ENCODE data around the gene ZXDC.

The ZXDC gene

DNA sequence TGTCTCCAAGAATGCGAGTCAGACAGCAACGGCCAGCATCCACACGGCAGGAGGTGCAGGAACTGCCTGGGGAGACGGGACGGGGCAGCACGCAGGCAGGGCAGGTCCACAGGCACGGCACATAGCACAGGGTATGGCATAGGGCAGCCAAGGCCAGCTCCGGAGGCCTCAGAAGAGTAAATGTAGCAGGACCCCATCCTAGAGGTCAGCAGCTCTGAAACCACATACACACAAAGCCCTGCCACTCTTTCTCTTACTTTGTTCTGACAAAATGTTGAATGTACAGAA, 26.9 kb downstream of the ZXDC start:
- DNase-seq = no peak

DNA sequence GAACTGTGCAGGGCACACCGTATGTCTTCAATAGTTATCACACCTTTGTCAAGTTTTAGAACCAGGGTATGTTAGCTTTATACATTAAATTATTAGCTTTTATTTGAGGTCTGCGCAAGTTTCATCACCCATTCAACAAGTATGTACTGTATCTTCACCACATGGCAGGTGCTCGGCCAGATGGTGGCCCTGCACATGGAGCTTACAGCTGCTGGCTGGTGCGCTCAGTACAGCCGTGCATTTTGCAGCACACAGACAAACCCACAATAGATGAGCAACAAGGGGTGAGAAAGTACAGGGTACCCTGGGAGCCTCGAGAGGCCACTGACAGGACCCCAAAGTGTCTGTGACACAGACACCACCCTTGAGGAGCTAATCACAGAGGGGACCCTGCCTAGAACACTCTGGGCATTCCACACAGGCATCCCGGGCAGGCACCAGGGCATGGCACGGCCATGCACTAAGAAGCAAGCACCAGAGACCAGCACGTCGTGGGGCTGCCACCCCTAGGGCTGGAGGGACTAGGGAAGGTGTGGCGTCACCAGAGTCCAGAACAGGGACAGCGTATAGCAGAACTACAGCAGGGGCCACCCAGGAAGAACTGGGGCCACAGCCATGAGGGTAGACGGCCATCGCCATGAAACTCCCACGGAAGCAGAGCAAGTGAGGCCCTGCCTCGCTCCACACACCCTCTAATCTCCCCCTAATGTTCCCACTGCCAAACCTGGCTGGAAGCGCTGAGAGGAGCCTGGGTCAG, 27.4 kb downstream of the ZXDC start:
- DNase-seq = no peak

DNA sequence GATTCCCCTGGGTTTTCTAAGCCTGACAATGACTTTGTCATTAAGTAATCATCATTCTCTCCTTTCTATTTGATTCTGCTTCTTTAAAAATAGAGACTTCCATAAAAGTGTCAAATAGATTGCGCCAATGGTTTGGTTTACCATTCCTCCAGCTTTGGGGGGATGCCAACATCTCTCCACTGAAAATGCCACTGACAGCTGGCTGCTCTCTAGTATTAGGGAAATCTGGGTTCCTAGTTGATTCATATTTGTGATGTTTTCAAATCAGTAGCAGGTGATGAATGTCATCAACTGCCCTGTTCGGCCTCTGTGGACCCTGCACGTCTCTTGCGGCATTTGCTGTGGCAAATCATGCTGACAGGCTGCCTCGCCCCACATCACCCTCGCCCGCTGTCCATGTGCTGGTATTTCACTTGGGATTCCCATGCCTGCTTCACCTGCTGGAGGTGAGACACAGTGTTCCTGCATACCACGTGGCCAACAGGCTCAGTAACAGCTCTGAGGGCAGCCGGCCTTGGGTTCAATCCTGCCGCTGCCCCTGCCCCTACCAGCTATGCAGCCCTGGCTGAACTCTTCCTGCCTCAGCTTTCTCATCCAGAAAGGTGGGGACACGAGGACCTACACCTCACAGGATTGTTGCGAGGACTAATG, 28.1 kb downstream of the ZXDC start:
- no peak for DNase-seq

DNA sequence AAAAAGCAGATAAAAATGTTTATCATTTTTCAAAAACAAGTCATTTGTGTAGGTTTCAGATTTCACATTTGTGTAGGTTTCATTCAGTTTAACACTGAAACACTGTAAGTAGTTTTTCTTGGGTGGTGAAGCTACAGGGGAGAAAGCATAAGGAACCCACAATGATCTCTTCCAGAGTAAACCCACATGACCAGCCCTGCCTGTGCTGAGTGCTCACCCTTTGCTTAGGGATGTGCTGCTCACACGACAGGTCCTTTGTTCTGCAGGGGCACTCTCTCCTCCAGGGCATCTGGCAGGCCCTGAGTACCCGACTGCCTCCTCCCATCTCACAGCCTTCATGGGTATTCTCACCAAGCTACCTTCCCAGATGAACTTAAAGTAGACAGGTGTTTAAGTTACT, 28.9 kb downstream of the ZXDC start:
- DNase-seq = no peak

DNA sequence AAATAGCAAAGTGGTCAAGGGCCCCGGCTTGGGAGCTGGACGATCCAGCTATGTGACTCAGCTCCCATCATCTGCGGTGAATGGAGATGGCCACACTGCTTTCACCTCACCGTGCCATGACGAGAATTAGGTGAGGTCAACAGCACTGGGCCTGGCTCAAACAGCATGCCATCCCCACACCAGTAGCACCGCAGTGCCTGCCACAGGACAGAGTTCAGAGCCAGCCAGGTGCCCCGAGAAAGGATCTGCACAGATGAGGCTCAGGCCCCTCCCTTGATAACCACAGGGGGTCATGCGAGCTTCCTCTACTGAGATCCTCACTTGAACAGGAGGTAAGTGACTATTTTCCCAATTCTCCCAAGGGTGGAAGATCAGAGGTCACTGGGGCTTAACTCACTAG, 29.4 kb downstream of the ZXDC start:
- DNase-seq = no peak

DNA sequence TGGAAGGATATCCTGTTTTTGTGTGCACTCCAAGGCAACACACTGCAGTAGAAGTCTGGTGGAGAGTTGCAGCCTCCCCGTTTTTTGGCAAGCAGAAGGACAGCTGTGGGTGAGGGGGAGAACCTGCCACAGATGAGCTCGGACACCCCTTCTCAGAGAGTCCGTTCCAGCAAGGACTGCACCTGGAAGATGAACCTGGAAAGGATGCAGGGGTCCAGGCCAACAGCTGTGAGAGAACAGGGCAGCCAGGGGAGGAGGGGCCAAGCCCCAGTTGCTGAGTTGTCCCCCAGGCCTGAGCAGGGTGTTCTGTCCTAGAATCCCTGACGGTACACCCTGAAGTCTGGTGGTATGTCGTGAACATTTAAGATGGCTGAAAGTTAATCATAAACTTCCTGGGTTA, 30.2 kb downstream of the ZXDC start:
- DNase-seq = no peak

DNA sequence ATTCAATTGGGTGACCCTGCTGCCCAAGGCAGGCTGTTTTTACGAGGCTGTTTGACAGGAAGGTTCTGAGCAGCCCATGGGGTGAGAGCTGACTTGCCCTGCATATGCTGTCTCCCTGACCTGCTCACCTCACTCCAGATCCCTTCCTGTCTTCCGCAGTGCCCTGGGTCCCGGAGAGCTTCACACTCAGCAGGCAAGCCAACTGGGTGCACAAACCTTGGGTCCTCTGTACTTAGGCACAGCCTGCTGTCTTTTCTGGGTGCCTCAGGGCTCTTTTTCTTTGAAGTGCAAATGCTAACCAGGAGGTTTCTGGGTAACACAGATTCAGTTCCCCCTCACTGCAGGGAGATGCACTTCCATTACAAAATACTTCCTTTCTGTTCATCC, 32.8 kb downstream of the ZXDC start:
- no peak for DNase-seq

DNA sequence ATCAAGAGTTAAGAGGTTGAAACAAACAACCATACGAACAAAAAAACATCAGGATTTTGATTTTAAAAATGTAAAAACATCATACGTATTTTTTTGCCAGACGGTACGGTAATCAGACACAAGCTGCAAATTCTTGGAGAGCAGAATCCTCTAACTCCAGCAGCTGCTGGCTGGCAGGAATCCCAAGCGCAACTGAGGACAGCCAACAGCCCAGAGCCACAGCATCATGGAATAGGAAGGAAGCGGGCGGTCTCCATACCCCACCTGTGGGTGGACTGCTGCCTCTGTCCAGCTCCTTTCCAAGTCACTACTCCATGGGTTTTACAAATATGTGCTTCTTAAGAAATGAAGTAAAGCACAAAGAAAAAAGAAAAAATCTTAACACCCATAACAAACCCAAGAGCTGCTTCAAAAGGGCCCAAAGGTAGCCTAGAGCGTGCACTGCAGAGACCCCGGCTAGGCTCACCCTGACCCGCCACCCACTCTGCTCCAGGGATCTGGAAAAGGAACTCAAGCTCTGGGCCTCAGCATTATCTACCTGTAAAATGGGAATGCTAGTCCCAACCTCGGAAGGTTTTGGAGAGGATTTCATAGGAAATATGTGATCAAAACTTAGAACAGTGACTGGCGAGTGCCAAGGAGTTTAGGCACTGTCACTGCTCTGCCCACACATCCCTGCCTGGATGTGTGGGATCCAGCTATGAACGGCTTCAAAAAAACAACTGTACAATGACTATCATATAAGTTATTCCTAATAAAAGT, 33.4 kb downstream of the ZXDC start:
- no peak for DNase-seq

DNA sequence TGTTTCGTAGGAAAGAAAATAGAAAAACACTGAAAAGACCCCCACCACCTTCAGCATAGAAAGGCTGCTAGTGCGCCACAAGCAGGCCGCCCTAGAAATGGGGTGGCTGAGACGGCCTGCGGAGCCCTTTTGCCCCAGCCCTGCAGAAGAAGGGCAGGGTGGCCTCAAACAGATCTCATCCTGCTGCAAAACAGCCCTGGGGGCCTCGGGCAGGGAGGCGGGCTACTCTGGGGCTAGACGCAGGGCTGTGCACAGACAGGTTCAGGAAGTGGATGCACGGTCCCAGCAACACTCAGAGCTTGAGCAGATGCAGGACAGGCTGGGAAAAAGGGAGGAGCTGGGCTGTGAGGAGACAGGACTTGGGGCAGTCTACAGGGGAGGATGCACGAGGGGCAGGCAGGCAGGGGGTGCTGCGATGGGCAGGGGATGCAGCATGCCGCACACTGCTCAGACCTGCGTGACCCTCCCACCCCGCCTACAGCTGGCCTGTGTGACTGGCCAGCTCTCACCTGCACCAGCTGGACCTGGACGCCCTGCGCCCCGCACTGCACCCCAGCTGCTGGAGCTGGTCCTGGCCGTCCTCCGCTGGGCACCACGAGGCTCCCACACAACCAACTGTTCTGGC, 34.3 kb downstream of the ZXDC start:
- no peak for DNase-seq

DNA sequence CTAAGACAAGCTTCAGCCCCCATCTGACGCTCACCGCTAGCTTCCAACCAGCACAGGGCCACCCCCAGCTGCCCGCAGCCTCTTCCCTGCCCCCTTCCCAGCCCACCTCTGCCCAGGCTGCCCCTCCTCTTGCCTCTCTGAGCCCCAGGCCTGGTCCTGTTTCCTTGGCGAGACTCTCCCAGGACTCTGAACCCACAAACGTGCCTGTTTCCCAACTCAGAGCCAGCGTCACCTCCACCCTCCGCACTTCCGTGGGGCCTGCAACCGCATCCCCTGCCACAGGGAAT, 35.0 kb downstream of the ZXDC start:
- no peak for DNase-seq

DNA sequence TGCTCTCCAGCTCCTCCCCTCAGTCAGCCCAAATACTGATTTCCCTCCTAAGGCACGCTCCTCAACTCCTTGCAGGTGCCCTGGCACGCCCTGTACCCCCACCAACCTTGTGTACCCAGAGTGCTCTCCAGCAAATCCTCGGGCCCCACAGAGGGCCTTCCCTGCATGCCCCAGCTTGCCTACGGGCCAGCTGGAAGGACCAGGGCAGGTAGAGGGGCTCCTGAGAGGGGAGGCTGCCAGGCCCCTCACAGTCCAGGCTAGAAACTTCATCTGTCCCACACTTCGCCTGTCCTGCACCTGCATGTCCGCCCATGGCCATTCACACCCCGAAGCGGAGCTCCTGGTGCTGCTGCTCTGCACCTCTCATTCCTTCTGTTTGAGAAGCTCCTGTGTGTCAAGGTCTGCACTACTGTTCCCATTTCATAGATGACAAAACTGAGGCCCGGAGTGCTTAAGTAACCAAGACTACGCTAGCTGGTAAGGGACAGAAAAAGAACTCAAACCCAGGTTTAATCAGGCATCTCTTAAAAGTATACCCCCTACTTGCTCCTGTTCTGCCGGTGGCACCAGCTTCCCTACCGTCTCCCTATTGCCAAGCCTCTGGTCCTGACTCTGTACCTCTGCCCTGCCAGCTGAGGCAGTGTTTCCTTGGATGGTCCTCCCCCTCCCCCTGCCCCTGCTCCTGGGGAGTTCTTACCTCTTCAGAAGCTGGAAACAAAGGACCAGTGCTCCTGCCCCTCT, 35.6 kb downstream of the ZXDC start:
- DNase-seq = no peak

DNA sequence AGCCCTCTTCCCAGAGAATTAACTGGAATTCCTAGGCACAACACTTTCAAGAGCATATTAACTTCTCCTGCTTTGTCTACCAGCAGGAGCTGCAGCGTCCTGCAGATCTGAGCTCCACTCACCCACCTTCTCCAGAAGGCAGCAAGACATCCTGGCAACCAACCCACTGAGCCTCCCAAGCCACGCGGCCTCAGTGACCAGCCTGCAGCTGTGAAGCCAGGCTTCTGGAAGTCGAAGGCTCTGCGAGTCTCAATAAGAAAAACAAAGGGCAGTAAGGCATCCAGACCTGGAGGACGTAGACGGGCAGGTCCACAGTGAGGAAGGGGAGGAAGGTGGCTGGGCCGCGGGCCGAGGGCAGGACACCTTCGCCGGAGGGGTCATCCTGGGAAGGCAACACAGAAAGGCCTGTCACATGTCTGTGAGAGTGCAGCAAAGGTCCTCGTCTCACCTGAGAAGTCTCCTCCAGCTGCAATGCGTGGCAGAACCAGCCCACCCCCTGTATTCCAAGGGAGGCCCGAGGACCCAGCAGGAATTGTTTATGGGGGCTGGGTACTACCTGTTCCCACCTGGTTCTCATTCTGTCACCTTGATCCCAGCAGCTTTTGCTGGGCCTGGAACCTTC, 36.2 kb downstream of the ZXDC start:
- no peak for DNase-seq

DNA sequence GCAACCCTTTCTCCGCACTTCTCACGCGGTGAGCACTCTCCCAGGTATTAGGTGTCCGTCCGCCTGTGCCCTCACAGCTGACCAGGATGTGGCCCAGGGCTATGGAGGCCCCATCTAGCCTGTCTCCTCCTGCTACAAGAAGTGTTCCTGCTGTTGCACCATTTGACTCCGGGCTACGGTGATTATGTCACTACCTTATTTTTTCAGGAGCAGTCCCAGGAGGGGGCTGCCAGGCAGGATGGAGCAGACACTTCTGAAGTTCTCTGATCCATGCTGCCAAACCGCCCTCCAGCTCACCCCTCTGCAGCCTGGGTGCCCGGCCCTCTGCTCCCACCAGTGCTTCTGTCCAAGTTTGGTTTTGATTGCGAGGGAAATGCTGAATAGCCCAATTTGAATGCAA, 36.9 kb downstream of the ZXDC start:
- no peak for DNase-seq

DNA sequence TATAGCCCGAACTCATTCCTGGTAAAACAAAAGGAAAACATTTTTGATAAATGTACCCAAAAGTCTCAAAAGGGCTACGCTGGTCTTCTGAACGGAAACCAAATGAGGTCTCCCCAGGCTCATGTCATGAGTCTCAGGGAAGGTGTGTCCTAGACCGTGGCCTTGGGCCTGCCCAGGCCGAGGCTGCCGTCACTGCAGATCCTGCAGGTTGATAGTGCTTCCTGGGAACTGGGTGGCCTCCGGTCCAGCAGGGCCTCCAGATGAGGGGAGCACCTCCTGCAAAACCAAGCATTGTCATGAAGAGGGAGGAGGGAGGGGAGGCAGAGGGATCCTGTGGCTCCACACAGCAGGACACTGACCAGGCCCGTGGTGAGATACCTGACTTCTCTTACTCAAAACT, 37.5 kb downstream of the ZXDC start:
- DNase-seq = no peak

DNA sequence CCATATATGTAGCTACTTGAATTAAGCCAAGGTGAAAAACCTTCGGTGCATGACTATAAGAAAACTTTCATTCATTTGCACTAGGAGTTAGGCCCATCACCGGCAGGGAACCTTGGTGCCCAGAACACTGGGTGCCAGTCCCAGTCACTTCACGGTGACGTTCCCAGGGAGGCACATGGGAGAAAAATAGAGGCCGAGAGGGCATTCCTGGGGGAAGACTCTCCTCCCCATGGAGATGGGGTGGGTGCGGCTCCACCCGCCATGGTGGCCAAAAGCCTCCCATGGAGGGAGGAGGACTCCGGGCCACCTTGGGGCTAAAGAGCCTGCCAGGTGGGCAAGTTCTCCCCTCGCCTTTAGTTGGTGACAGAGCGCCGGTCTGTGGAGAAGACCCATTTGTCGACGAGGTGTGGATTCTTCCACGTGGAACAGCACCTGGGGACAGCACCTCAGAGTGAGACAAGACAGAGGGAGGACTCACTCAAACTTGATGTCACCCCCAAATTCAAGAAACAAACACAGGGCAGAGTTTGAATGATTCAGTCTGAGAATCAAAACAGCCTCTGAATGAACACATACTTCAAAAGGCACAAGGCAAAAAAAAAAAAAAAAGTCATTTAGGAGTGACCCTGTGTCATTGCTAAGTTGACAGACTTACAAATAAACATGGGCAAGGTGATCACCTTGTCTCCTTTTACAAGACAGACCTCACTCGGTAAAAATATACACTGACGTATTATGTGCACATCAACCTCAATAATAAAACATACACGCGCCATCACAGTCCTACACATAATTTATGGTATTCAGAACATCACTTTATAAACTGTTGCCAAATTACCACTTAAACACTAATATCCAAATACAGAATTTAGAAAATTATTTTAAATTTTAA, 38.6 kb downstream of the ZXDC start:
- DNase-seq = no peak

DNA sequence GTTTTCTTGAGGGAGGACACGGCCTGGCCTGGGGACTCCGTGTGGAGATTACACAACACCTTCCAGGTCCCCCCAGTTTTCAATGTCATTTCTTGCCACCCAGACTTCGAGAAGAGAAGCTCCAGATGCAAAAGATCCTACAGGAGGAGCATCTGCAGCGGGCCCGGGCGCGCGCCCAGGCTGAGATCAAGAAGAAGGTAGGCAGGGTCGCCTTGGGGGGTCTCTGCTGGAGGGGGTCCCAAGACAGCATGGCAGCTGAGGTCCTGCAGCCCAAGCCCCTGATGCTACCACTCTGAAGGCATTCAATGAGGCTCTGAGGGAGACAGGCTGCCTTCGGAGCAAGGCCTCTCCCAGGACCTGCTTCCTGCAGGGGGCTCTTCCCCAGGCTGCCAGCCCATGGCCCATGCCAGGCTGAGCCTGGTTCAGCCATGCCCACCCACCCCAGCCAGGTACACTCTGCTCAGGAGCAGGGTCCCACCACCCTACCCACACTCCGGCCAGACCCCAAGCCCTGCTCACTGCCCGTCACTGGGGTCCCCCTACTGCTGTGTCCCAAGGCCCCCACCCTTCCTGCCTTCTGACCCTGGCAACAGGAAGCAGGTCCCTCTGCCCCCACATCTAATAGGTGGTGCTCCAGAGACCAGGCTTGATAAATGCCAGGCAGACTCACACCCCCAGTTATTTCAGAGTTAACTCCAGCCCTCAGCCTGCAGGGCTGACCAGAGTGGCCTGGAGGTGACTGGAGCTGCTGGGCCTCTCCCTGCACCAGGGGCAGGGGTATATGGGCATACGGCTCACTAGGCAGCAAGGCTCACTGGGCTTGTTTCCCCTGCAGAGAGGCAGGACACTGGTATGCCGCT, 40.0 kb downstream of the ZXDC start:
- DNase-seq = no peak

DNA sequence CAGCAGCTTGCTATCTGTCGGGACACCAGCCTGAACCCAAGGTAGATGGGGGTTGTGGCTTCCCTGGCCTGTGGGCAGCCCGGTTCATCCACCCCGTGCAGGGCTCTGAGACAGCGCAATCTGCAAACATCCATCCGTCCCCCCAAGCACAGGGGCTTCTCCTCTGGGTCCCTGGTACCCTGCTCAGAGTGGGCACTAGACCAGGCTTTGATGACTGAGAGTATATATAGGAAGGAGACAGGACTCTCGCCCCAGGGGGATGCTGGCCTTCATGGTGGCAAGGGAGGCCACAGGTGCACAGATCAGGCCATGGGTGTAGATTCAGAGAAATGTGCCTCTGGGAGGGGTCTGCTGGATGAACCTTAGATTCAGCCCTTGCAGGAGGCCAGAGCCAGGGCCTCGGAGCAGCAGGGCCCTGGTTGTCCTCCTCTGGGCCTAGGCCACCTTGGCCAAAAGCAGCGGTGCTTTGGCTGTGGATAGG, 40.7 kb downstream of the ZXDC start:
- DNase-seq = no peak

DNA sequence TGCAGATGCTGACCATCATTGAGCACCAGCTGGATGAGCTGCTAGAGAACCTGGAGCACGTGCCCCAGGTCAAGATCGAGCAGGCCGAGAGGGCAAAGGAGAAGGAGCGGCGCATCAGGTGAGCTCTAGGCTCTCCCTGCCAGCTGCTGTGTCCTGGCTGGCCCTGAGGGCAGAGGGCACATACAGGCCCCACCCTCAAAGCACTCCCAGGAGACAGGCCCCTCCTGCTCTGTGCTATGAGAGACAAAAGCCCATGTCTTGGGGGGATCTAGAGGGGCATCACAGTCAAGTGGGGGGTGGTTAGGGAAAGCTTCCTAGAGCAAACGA, 41.5 kb downstream of the ZXDC start:
- no peak for DNase-seq

DNA sequence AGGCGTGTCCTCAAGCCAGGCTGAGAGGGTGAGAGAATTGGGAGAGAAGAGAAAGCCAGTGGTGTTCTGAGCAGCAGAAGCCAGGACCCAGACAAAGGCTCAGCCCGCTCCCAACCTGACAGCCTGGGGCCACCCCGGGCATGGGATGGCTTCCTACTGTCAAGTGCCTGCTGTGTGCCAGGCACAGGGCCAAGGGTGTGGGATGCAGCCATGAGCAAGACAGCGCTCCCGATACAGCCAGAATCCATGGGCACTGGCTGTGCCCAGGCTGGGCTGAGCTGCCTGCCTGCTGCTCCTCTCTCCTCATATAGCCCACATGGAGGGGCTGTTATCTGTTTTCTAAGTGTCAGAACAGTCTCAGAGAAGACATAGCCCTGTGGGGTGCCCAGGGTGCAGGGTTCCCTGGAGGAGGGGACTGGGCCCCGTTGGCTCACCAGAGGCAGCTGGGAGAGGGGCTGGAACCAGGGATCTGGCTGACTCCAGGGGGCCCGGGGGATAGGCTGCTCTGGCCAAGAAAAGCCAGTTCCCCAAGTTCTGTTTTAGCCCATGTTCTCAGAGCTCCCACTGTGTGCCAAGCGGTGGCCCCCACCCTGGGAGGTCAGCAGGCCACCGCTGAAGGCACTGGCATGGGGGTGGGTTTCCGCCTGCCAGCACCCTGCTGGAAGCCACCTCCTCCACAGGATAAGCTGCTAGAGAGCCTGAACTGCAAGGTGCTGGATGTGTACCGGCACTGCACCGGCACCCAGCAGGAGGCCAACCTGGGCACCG, 42.0 kb downstream of the ZXDC start:
- DNase-seq = no peak

DNA sequence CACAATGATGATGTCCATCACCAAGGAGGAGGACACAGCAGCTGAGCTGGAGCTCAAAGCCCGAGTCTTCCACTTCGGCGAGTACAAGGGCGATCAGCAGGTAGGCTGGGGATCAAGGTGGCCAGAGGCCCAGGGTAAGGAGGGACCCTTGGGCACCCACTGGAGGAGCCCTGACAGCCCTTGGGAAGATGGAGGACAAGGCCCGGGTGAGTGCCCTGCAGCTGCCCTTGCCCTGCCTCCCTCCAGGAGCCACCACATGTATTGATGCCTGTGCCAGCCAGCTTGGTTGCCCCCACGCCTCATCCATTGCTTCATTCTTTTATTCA, 42.6 kb downstream of the ZXDC start:
- no peak for DNase-seq

Measured in SHP77 treated with DMSO at 0.1 percent for 48 hours (cell line).